HG03135 (cell line): Measurements from ENCODE around the gene MIX23.

Source experiments
- ATAC-seq: cut with Tn5 transposase; IDR thresholded peaks from one replicate; pipeline ENCODE4 v1.9.1; 2021; ENCODE audit warnings: mild to moderate bottlenecking, moderate library complexity; ENCODE audit not compliant: unreplicated experiment

The MIX23 gene

DNA sequence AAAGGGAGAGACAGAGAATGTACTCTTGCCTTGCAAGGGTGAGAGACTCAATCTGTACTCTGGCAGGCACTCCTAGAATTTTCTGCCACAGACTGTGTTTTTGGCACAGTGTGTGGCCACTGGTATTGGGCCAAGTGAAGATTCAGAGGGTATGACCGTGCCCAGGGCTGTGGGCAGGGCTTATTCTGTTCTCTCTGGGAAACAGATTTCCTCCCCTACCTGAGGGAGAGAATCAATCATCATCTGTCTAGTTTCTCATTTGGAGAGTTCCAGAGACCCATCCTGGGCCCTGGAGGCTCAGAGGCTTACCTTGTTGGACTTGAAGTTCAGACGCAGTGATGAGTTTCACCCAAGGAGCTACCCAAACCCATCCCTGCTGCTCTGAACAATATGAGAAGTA lies 29.8 kb downstream of the MIX23 start:
- no peak for ATAC-seq

DNA sequence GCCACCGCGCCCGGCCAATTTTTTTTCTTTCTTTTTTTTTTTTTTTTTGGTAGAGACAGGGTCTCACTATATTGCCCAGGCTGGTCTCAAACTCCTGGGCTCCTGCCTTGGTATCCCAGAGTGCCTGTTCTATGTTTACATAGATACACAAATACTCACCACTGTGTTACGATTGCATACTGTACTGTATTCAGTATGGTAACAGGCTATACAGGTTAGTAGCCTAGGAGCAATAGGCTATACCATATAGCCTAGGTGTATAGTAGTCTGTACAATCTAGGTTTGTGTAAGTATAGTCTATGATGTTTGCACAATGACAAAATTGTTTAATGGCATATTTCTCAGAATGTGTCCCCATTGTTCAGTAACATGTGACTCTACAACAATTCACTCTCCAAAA lies 31.4 kb downstream of the MIX23 start:
- no peak for ATAC-seq

DNA sequence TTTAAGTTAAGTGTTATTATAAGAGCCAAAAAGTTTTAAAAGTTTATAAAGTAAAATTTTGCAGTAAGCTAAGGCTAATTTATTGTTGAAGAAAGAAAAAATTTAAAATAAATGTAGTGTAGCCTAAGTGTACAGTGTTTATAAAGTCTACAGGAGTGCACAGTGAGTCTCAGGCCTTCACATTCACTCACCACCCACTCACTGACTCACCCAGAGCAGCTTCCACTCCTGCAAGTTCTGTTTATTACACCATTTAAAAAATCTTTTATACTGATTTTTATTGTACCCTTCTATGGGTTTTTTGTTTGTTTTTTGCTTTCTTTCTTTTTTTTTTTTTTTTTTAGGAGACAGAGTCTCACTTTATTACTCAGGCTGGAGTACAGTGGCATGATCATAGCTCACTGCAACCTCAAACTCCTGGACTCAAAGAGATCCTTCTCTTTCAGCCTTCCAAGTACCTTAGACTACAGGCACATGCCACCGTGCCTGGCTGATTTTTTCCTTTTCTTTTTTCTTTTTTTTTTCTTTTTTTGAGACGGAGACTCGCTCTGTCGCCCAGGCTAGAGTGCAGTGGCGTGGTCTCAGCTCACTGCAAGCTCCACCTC lies 32.1 kb downstream of the MIX23 start:
- no peak for ATAC-seq

DNA sequence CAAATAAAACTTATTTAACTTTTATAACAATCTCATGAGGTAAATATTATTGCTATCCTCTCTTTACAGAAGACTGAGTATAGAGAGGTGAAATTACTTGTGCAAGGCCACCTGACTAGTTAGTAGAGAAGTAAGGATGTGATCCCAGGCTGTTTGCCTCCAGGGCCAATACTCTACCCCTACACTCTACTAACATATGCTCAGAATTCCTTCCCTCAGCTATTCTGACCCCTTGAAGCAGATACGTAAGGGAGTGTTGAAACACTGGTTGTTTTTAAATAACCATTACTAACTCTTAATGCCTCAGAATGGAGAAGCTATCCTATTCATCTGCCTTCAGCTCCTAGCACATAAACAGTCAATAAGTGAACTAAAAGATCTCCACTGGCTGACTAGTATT lies 33.9 kb downstream of the MIX23 start:
- no peak for ATAC-seq

DNA sequence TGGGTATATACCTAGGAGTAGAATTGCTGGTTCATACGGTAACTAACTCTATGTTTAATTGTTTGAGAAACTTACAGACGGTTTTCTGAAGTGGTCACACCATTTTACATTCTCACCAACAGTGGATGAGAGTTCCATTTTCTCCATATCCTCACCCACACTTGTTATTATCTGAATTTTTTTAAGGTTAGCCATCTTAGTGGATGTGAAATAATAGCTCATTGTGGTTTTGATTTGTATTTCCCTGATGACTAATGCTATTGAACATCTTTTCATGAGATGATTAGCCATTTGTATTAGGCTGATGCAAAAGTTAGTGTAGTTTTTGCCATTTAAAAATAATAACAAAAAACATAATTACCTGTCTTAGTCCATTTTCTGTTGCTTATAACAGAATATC lies 39.4 kb downstream of the MIX23 start:
- no peak for ATAC-seq

DNA sequence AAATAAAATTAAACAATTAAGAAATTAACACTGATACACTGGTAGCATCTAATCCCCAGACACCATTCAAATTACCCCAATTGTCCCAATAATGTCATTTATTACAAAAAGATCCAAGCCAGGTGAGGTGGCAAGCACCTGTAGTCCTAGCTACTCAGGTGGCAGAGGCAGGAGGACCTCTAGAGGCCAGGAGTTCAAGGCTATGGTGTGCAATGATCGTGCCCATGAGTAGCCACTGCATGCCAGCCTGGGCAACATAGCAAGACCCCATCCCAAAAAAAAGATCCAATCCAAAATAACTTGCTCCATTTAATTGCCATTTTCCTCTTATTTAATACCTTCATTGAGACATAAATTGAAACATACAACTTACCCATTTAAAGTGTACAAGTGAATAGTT lies 40.2 kb downstream of the MIX23 start:
- ATAC-seq = no peak

- no peak for ATAC-seq
Measured at GRCh38 chr3:122332551-122332950, 50.5 kb downstream of the MIX23 start.

DNA sequence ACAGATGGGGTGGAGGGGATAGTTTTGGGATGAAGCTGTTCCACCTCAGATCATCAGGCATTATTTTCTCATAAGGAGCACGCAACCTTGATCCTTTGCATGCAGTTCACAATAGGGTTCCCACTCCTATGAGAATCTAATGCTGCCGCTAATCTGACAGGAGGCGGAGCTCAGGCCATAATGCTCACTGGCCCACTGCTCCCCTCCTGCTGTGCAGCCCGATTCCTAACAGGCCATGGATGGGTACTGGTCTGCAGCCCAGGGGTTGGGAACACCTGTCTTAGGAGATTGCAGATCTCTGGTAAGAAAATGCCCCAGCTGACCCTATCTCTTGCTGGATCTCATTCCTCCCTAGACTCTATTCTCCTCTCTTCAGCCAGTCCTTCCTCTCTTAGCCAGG lies 51.1 kb downstream of the MIX23 start:
- no peak for ATAC-seq

GRCh38 chr3:122325769-122326168 lies 57.3 kb downstream of the MIX23 start:
- no peak for ATAC-seq

DNA sequence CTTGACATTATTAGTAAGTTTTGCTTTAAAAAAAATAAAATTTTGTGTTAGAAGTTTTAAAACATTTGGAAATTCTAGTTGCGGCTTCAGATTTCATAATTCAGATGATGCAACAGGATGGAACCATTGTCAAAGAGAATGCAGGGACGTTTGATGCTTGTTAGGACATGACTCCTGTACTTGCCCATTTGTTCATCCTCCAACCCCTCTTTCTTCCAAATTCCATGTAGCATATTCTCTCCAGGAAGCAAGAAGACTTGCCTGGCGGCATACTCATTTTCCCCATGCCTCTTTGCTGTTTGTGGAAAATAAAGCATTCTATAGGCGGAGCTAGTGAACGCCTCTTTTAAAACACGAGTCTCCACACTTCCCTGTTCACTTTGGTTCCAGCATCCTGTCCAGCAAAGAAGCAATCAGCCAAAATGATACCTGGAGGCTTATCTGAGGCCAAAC lies 58.1 kb downstream of the MIX23 start, which contains the start of gene CSTA:
Gene CSTA, plus strand, starts transcription at position 378 of the 453 bp plus-strand sequence. Its CDS starts 45 bp downstream, at position 423.
- ATAC-seq = no peak

GRCh38 chr3:122322095-122323075 lies 60.6 kb downstream of the MIX23 start:
- no peak for ATAC-seq

DNA sequence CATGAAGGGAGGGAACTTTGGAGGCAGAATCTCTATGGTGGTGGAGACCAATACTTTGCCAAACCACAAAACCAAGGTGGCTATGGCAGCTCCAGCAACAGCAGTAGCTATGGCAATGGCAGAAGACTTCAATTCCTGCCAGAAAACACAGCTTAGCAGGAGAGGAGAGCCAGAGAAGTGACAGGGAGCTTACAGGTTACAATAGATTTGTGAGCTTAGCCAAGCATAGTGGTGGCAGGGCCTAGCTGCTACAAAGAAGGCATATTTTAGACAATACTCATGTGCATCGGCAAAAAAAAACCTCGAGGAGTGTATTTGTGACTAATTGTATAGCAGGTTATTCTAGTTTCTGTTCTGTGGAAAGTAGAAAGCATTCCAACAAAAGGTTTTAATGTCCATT lies 64.4 kb downstream of the MIX23 start:
- no peak for ATAC-seq

DNA sequence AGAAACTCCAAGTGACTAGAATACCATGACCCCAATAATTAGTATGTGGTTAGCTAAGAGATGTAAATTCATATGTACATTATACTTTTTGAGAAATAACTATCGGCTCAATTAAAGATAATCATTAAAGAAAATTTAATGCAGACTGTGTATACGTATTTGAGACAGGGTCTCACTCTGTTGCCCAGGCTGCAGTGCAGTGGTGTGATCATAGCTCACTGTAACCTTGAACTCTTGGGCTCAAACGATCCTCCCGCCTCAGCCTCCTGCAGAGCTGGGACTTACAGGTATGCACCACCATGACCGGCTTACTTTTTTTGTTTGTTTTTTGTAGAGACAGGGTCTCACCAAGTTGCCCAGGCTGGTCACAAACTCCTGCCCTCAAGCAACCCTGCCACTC lies 66.7 kb downstream of the MIX23 start:
- no peak for ATAC-seq

GRCh38 chr3:122315619-122316018 lies 67.4 kb downstream of the MIX23 start:
- ATAC-seq = no peak

DNA sequence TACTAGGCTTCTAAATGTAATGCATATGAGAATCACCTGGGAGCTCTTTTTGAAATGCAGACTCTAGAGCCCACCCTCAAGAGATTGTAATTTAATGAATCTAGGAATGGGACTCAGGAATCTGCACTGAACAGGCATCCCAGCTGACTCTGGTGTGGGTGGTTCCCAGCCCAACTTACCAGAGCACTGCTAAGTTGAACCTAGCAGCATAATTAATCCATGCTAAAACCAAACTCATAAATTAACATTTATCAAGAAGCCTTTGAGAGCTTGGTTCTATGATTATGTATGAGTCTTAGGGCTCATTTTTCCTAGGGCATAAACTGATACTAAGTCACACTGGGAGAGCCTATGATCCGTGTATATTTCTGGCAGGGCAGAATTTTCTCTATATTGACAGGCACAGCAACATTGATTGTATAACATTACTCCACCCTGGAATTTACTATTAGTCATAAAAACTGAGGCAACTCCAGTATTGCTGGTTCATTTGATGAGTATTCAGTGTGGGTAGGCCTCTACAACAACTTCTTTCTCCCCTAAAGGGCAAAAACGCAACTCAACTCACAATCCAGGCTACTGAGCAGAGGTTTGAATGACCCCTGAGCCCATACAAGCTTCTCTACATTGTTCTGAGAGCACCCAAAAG lies 68.7 kb downstream of the MIX23 start:
- no peak for ATAC-seq

- ATAC-seq = no peak
Measured at GRCh38 chr3:122313281-122313680, 69.8 kb downstream of the MIX23 start.

GRCh38 chr3:122312826-122313225 lies 70.2 kb downstream of the MIX23 start:
- no peak for ATAC-seq

GRCh38 chr3:122310361-122310760 lies 72.7 kb downstream of the MIX23 start:
- ATAC-seq = no peak
